Activated CD4-positive, alpha-beta T cell treated with anti-CD3 and anti-CD28 coated beads for 1 hour (primary cell): Measurements from ENCODE around the gene CCP110.

Experiments used
- DNase-seq: peaks from one replicate; pipeline ENCODE4 v3.0.0-alpha.2; 2020

CCP110 gene

DNA sequence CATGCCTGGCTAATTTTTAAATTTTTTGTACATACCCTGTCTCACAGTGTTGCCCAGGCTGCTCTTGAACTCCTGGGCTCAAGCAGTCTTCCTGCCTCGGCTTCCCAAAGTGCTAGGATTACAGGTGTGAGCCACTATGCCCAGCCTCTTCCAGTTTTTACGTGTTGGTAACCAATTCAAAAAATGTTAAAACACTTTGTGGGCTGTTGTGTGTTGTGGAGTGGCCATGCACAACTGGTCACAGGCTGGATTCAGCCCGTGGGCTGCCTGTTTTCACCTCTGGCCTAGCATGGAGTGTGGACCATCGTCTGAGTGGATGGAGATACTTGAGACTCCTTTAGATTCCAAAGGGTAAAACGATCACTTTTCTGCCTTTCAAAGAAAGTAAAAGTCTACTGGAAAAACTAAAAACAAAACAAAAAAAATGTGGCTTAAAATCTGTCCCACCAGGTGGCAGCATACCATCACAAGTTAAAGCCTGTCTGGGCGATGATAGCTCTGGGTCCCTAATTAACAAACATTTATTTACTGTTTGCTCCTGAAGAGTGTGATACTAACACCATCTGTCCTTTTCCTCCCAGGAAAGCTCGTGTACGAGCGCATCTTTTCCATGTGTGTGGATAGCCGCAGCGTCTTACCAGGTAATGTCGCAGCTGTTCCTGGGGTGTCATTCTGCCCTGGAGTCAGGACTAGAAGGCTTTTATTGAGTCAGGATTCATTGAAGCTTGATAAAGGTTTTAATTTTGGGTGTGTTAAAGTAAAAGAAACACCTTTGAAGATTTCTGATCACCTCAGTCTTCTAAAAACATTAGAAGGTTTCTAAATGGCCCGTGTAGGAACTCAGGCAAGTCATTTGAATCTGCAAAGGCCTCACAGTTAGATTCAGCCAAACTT lies 77.6 kb downstream of the CCP110 start:
- DNase-seq, result no peak
